Neural progenitor cell (in vitro differentiated cells): ENCODE measurements around the gene PARP16.

Experiments
- CTCF ChIP-seq: fragments of 200-600 bp; sonication (generic); IDR thresholded peaks from 2 replicates; pipeline ENCODE4 v1.5.1; 2017; ENCODE audit warnings: antibody characterized with exemption, mild to moderate bottlenecking
- EZH2 ChIP-seq: fragments of 200-600 bp; sonication (generic); IDR thresholded peaks from 2 replicates; pipeline ENCODE4 v1.6.1; 2017; ENCODE audit warnings: antibody characterized with exemption, mild to moderate bottlenecking, moderate library complexity

- TF ChIP-seq CTCF (no peak), EZH2 (no peak)
These were observed 41.1 kb upstream of the PARP16 start for GRCh38 chr15:65327651-65328393.
